D721Med (cell line): ENCODE results near the gene ELK3.

Experiments used
- DNase-seq: peaks from one replicate; pipeline ENCODE4 v3.0.0; 2011; ENCODE audit warnings: low spot score; ENCODE audit not compliant: insufficient read length
- FAIRE-seq: peaks from 2 replicates; lab custom pipeline; 2011; peaks lifted over from hg19 to GRCh38; lab: Jason Lieb, UNC
- TF ChIP-seq, protein P1 (sequence below): IDR thresholded peaks from 2 replicates; pipeline ENCODE4 v1.5.1; 2012; ENCODE audit warnings: mild to moderate bottlenecking, control low read depth; ENCODE audit not compliant: insufficient read depth; ENCODE audit errors: missing control alignments

The ELK3 gene

DNA sequence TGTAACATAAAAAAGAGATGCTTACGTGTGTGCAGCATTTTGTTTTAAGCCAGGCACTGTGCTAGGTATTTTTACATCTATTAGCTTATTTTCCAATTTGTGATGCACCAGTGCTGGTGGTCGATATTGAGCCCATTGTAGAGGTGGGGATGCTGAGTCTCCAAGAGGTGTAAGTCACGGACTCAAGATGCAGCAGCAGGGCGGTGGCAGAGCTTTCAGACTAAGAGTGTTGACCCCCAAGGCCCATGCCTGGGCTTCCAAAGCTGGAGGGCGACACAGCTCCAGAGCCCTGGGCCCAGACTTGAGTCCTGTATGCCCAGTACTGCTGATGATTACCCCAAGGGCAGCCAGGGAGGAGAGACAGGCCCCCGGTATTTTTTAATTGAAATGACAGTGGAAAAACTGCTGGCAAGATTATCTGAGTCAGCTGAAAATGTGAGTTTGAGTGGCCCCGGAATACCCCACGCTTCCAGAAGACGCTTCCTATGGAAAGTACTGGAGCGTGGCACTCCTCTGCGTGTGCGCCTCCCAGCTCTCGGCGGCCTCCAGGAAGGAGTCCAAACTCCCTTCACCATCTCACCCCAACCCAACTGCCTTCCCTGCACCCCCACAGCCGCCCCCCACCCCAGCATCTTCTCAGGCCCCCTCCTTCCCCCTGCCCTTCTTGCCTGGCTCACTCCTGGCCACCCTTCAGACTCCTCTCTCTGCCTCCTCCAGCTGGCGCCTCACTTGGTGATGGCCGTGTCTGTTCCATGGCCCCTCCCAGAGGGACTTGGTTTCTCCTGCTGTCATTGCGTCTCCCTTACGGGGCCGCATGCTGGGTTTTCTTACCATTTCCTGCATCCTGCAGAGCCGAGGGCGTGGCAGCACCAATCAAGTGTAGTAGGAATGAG is 40.7 kb downstream of the ELK3 start:
- TF ChIP-seq, protein P1, sequence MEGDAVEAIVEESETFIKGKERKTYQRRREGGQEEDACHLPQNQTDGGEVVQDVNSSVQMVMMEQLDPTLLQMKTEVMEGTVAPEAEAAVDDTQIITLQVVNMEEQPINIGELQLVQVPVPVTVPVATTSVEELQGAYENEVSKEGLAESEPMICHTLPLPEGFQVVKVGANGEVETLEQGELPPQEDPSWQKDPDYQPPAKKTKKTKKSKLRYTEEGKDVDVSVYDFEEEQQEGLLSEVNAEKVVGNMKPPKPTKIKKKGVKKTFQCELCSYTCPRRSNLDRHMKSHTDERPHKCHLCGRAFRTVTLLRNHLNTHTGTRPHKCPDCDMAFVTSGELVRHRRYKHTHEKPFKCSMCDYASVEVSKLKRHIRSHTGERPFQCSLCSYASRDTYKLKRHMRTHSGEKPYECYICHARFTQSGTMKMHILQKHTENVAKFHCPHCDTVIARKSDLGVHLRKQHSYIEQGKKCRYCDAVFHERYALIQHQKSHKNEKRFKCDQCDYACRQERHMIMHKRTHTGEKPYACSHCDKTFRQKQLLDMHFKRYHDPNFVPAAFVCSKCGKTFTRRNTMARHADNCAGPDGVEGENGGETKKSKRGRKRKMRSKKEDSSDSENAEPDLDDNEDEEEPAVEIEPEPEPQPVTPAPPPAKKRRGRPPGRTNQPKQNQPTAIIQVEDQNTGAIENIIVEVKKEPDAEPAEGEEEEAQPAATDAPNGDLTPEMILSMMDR, result no peak
- no peak for DNase-seq
- FAIRE-seq, result no peak

DNA sequence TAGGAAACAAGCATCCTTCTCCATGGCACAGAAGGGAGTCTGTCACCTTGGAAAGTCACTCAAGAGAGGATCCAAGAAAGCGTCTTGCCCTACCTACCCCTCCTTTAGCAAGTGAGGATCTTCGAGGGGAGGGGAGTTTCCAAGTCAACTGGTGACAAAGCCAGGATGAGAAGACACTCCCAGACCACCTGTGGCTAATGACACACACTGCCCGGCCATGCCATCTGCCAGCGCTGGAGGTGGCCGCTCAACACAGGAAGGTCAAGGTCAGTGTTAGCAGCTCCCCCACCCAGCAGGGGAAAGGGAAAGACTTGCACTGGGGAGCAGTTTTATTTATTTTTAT is 41.3 kb downstream of the ELK3 start:
- TF ChIP-seq, protein P1, result no peak
- no peak for DNase-seq
- no peak for FAIRE-seq

- TF ChIP-seq, protein P1, result no peak
- DNase-seq, result no peak
- no peak for FAIRE-seq
These were observed 42.1 kb downstream of the ELK3 start for GRCh38 chr12:96236221-96236822.

- DNase-seq, result no peak
- TF ChIP-seq, protein P1, result no peak
- no peak for FAIRE-seq
These were observed 42.9 kb downstream of the ELK3 start for GRCh38 chr12:96237035-96237434.

- DNase-seq (no peak), FAIRE-seq (no peak)
- TF ChIP-seq, protein P1, result no peak
These were observed 43.4 kb downstream of the ELK3 start for GRCh38 chr12:96237465-96238077.

DNA sequence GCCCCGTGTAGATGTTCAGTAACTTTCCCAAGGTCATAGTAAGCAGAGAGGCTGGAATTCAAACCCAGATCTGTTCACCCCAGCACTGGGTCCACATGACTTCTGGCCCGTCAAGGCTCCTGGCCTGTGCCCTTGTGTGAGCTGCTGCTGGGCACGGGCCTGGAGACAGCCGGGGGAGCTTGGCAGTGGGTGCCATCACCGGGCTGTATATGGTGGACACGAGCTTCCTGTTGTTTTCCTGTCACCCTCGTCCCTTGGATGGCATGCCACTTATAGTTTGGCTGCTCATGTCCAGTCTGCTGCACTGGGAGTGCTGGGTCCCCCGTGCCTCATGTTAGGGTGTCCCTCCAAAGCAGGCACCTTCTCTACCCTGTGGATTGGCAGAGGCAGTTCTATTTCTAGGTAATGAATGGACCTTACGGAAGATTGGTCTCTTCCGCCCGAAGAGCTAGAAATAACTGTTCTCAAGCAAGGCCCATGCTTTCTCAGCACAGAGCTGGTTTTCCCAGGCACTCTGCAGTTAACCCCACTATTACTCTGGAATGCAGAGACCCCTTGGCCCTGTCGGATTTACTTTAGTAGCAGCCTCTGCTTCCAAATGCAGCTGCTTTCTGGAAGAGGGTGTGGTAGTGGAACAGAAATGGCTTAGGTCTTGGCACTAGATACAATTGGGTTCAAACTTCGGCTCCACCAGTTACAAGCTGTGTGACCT is 44.3 kb downstream of the ELK3 start:
- TF ChIP-seq, protein P1, result no peak
- no peak for DNase-seq
- FAIRE-seq, result no peak
